Limb (tissue), 2 donors: Measurements from ENCODE around the gene IGF2R.

Source experiments
- DNase-seq, 2 donors: peaks; one replicate each; pipeline ENCODE4 v3.0.0-alpha.2; 2016; ENCODE audit errors: extremely low spot score in 2 of 2

IGF2R gene

DNA sequence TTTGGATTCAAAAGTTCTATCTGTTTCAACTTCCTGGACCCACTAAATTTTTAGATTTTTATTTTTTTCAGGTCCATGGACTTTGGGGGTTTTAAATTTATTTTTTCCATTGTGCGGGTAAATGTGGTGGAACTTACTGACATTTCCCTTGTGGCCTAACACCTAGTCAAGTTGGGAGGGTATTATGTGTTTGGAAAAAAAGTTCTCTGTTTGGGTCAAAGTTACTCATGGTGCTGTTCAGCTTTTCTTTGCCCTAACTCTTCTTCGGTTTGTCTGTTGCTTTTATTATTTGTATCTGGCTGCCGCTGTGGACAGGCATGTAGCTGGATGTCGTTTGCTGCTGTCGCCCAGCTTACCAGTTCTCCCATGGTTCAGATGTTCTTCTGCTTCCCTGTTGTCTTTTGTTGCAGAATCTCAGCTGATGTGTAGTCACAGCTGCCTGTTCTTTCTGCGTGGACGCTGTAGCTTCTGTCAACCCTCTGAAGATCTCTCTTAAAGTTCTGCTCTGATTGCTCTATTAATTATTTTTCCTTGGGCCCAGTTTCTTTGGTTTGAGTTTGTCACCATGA, 7.9 kb downstream of the IGF2R start:
- DNase-seq, result no peak

DNA sequence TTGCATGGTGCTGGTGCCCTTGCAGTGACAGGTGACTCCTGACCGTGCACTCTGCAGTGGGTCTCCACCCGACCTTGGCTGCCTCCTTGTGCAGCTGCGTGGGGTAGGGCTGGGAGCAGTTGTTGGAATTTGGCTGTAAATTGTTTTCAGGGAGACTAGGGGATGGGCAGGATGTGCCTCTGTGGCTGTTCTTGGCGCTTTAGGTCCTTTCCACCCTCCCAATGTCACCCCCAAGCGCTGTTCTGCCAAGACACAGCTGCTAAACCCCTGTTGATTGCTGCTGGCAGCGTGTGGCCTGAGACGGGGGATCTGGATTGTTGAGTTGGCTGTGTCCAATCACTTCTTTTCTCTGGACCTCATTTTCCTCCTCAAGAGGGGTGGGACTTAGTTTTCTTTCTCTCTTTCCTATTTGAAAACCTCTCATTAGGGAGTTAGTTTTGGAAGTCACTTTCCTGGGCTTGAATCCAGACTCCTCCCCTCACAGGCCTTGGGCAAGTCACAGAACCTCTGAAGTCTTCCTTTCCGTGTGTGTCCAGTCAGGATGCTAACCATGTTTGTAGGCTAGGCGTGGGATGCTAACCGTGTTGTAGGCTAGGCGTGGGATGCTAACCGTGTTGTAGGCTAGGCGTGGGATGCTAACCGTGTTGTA, 8.5 kb downstream of the IGF2R start:
- DNase-seq, result peak; percentile 55 to 77

DNA sequence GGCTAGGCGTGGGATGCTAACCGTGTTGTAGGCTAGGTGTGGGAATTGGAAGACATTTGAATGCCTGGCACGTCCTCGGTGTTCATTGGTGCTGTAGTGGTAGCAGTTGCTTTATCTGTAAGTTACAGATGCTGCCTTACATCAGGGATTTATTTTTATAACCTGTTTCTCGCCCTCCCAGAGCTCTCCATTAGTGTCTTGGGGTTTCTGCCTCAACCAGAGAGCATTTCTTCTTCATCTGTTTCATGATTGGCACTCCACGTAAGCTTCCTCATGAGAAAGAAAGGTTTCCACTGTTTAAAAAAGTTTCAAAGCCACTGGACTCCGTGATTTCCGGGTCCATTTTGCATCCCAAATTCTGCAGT, 9.0 kb downstream of the IGF2R start:
- no peak for DNase-seq

DNA sequence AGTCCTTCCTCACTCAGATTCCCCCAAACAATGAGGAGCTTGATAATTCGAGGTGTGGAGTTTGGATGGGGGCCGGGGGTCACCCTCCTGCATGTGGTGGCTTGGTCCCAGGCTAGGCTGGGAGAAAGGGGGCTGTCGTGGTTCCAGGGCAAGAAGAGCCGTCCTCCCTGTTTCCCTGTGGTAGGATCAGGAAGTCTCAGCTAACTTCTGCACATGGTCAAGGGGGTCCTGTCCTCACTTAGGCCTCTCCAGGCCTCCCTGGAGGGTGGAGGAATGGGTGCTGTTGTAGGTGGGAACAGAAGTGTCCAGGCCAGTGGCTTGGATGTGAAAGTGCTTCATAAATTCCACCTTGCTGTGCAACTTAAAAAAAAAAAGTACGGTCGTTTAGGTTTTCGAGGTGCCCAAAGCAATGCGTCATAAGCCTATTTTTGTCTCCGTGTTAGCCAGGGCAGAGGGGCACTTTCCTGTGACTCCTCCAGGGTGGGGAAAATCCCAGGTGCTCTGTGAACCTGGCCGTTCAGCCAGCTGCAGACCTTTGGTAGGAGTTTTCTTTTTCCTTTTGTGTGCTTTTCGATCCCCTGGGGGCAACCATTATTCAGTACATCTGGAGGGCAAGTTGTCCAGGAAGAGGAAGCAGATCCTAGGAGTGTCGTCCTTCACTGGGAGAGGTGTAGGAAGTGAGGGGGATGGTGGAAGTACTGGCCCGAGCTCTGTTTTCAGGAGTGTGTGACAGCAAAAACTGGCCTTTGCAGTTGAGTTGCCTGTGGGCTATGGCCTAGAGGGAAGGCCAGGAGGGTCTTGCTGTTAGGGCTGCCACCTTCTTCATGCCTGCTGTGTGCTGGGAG, 9.6 kb downstream of the IGF2R start:
- no peak for DNase-seq

GRCh38 chr6:159979136-159979874, 10.4 kb downstream of the IGF2R start:
- DNase-seq, result no peak

GRCh38 chr6:159980474-159980873, 11.6 kb downstream of the IGF2R start:
- no peak for DNase-seq

- no peak for DNase-seq
Observed at GRCh38 chr6:159981071-159981402, 12.2 kb downstream of the IGF2R start.

GRCh38 chr6:159981403-159982245, 12.7 kb downstream of the IGF2R start:
- no peak for DNase-seq

GRCh38 chr6:159982731-159983506, 14.0 kb downstream of the IGF2R start:
- no peak for DNase-seq

DNA sequence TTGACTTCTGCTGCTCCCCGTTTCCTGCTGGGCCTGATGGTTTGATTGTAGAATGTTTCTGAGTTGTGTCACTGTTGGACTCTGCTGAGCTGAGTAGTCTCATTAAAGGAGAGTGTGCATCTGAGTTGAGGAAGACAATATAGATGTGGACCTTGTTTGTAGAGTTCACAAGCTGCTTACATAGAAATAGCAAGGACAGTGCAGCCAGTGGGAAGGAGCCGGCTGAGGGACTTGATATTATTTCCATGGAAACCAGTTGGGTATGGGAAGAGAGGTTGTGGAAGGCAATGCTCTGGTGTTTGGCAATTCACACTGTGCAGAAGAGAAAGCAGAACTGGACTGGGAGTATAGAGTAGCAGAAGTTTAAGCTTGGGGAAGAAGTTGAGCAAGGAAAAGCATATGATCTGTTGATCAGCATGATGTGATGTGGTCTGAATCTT, 14.8 kb downstream of the IGF2R start:
- no peak for DNase-seq

DNA sequence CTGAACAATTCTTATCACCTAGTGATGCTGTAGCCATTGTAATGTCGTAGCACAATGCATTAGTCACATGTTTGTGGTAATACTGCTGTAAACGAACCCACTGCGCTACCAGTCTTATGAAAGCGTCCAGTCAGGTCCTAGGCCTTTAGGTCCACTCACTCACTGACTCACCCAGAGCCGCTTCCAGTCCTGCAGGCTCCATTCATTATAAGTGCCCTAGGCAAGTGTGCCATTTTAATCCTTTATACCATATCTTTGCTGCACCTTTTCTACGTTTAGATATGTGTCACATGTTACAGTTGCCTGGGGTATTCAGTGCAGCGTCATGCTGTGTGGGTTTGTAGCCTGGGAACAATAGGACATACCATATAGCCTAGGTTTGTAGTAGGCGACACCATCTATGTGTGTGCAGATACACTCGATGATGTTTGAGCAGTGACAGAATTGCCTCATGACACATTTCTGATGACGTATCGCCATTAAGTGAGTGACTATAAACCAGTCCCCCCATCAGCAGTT, 15.4 kb downstream of the IGF2R start:
- DNase-seq, result no peak

- no peak for DNase-seq
Observed at GRCh38 chr6:159985296-159985945, 16.5 kb downstream of the IGF2R start.

DNA sequence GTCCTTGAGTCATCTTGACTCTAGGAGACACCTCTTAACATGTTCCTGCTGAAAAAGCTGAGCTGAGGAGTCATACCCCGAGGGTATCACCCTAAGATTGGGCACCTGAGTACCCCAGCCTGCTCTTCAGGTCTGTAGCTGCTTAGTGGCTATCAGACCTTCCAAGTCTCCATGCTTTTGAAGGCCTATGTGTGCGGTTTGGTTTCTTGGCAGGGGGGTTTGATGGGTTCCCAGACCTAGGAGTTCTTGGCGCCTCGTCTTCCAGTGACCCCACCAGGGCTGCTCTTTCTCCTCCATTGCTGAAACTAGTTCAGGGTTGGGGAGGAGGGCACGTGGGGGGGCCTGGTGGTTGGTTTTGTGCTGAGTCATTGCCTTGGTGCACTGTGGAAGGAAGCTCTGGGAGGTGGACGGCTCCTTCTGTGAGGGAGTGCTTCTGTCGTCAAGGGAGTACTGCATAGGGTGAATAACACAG, 20.1 kb downstream of the IGF2R start:
- DNase-seq, result no peak

DNA sequence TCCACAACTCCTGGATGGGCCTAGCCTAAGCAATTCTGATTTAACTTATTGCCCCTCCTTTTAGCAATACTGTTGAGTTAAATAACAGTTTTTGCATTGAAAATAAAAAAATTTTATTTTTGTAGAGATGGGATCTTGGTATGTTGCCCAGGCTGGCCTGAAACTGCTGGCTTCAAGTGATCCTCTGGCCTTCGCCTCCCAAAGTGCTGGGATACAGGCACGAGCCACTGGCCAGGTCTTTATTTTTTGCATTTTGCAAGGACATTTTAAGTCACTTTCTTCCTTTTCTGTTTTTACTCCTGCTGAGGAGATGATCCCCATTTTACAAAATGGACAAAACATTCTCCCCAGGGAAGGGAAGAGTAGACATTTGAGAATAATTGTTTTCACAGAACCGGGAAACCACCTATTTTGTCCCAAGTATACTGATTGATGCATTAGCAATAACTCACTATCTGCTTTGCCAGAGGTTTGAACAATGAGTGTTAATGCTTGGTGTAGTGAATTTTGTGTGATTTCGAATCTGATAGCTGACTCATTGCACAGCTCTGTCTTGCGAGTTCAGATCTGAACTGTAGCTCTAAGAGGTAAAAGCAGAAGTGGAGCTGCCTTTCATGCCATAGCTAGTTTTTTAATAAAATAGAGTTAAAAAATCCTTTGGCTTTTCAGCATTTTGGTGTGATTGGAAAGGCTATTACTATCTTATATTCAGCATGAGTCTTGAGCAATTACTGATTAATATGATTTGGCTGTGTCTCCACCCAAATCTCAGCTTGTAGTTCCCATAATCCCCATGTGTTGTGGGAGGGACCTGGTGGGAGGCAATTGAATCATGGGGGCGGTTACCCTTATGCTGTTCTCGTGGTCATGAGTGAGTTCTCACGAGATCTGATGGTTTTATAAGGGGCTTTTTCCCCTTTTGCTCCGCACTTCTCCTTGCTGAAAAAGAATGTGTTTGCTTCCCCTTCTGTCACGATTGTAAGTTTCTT, 20.9 kb downstream of the IGF2R start:
- no peak for DNase-seq

DNA sequence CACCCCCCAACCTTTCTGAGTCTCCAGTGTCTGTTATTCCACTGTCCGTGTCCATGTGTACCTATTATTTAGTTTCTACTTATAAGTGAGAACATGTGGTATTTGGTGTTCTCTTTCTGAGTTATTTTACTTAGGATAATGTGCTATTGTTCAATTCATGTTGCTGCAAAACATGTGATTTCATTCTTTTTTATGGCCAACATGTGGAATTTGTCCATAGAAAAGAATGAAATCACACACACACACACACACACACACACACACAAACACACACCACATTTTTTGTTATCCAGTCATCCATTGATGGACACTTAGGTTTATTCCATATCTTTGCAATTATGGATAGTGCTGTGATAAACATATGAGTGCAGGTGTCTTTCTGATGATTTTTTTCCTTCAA, 23.5 kb downstream of the IGF2R start:
- DNase-seq, result no peak

GRCh38 chr6:159995405-159995804, 26.5 kb downstream of the IGF2R start:
- no peak for DNase-seq

GRCh38 chr6:159996087-159996622, 27.3 kb downstream of the IGF2R start:
- no peak for DNase-seq
